ENCODE results near the gene RNF212B. TPM values are rescaled to one million over a fixed set of nuclear protein-coding genes. Genes with fewer than 3 reads are reported as not detected.
A peak's percentile ranks its signal among the peaks of the same experiment; 100 is the strongest.

The RNF212B gene
- total RNA-seq, 1 donor from 2014 or later, result not detected

DNA sequence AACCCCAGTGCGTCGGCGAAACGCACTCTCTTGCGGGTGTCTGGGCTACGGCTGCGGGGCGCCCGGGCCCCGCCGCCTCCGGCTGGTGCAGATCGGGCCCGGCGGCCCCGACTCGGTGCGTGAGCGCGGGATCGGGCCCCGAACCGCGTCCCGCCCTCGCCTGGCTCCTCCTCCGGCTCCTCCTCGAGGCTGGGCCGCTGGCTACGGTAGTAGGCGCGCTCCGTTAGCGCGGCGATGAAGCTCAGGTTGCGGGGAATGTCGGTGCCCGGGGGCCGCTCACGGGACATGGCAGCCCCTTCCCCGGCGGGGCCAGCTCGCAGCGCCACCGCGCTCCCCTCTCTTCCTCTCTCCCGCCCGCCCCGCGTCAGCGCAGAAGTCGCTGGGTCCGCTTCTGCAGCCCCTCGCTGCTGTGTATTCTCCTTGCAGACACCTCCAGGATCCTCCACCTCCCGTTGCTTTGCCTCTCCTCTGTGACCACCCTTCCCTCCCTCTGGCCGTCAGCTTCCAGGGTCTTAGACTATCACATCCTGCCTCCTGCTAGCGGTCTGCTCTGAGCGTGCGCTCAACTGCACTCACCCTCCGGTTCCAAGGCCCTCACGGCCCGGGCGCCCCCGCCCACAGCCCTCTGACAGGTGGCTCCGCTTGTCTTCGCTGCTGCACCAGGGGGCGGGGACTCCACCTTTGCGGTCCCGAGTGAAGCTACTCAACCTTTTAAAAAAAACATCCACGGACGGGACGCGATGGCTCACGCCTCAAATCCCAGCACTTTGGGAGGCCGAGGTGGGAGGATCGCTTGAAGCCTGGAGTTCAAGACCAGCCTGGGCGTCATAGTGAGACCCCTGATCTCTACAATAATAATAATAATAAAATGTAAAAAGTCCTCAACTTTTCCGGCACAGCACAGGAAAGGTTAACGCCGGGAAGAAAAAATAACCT lies 64.8 kb downstream of the RNF212B start, which contains the start of gene PPP1R3E:
TSS of gene PPP1R3E (minus strand) at position 570 of the 936 bp plus-strand sequence. CDS start at position 287, 283 bp downstream.
- no peaks in the 10 kb centered on the region for H3K9me3 Mint-ChIP-seq
- peaks cover 30% of the 10 kb centered on the region for H3K4me1 Mint-ChIP-seq (ENCODE audit: low read depth)
- peaks cover 4% of the 10 kb centered on the region for H3K27me3 Mint-ChIP-seq (ENCODE audit: low read depth)
- intact Hi-C loops (cut with micrococcal nuclease), result loop anchor here (10.0 kb wide), 1 partner anchor 298 kb away; no protein-coding TSS in a partner anchor
- peak; percentile 79 for DNase-seq (ENCODE audit: low spot score)
- H3K27ac Mint-ChIP-seq, result peak within 1 kb of the TSS; percentile 100
- H3K4me3 Mint-ChIP-seq (ENCODE audit: low read depth), result peak within 1 kb of the TSS; percentile 99
- H3K36me3 Mint-ChIP-seq (ENCODE audit: low read depth), result peaks cover 13% of the 10 kb centered on the region

DNA sequence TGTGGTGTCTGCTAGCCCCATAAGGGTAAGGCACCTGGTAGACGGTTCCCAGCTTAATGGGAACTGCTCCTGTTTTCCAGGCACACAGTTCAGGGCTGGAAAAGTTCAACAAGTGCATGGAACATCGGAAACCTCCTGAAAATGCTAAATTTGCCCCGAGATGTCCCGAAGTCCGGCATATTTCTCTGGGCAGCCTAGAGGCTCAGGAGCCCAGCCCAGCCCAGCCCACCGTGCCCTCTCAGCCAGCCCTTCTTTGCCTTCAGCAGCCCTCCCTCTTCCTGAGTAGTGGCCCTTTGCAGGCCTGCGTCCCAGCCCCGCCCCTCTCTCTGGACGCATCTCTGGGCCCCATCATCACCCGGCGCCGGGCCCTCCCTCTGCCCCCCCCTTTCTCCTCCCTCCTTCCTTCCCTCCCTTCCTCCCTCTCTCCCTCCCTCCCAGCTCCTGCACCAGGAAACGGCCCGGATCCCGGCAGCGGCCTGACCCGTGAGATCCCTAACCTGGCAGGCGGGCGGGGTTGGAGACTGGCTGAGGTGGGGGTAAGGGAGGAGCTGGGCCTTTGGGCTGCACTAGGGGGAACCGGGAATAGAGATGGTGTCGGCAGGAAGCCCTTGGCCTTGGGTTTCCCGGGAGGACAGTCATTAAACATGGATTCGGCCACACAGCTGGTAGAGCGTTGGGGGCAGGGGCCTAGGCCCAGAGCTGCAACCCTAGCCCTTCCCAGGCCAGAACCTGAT lies 68.8 kb downstream of the RNF212B start, which contains the start of gene BCL2L2:
TSS of gene BCL2L2 (plus strand) at position 422 of the 734 bp plus-strand sequence. CDS start 935 bp downstream, outside the sequence.
- peak within 1 kb of the TSS; percentile 78 for H3K27ac Mint-ChIP-seq
- intact Hi-C loops (cut with micrococcal nuclease), result loop anchor here (10.0 kb wide), 1 partner anchor 302 kb away; no protein-coding TSS in a partner anchor
- DNase-seq (ENCODE audit: low spot score), result no peak
- no peaks in the 10 kb centered on the region for H3K9me3 Mint-ChIP-seq
- H3K4me3 Mint-ChIP-seq (ENCODE audit: low read depth), result peak within 1 kb of the TSS; percentile 80
- peaks cover 4% of the 10 kb centered on the region for H3K27me3 Mint-ChIP-seq (ENCODE audit: low read depth)
- no peaks in the 10 kb centered on the region for H3K36me3 Mint-ChIP-seq (ENCODE audit: low read depth)
- H3K4me1 Mint-ChIP-seq (ENCODE audit: low read depth), result peaks cover 25% of the 10 kb centered on the region

DNA sequence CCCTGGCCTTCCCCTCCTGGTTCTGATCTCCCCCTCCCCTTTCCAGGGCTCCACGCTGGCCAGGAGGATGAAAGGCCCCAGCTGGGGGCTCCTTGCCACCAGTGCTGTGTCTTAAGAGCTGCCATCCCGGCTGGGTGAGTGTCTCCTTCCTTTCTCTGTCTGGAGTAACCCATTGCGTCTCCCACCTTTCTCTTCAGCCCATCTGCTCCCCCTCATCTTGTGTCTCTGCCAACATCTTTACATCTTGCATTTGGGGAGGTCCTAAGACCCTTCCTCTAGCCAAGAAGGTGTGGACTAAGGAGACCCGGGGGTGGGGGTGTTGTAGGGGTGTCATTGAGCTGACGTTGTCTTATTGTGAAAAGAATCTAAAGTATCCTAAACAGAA lies 69.4 kb downstream of the RNF212B start:
- H3K4me3 Mint-ChIP-seq (ENCODE audit: low read depth), result peak overlapping the region; percentile 80
- peak overlapping the region; percentile 78 for H3K27ac Mint-ChIP-seq
- intact Hi-C loops (cut with micrococcal nuclease), result loop anchor here (10.0 kb wide), 1 partner anchor 302 kb away; no protein-coding TSS in a partner anchor
- H3K36me3 Mint-ChIP-seq (ENCODE audit: low read depth), result no peaks in the 10 kb centered on the region
- no peak for DNase-seq (ENCODE audit: low spot score)
- peaks cover 8% of the 10 kb centered on the region for H3K27me3 Mint-ChIP-seq (ENCODE audit: low read depth)
- no peaks in the 10 kb centered on the region for H3K9me3 Mint-ChIP-seq
- peaks cover 25% of the 10 kb centered on the region for H3K4me1 Mint-ChIP-seq (ENCODE audit: low read depth)

DNA sequence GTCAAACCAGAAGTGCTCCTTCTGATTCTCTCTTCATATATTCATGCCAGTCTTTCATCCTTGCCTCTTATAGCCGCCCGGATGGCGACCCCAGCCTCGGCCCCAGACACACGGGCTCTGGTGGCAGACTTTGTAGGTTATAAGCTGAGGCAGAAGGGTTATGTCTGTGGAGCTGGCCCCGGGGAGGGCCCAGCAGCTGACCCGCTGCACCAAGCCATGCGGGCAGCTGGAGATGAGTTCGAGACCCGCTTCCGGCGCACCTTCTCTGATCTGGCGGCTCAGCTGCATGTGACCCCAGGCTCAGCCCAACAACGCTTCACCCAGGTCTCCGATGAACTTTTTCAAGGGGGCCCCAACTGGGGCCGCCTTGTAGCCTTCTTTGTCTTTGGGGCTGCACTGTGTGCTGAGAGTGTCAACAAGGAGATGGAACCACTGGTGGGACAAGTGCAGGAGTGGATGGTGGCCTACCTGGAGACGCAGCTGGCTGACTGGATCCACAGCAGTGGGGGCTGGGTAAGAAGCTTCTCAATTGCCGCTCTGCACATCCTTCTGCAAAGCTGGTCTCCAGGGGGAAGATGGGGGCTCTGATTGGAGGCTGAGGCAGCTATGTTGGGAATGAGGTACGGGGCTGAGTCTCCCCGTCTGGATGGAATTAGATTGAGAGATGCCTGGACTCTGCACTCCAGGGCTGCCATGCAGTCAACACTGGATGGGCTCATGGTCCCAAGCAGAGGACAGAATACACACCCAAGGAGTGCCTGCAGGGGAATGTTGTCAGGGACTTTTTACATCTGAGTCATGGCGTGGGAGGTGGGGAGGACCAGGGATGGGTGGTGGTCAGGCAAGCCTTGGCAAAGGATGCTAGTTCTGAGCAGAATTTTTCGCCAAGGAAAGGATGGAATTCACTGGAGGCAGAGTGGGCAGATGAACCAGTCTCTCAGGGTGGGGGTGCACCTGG lies 70.2 kb downstream of the RNF212B start:
- H3K9me3 Mint-ChIP-seq, result no peaks in the 10 kb centered on the region
- H3K36me3 Mint-ChIP-seq (ENCODE audit: low read depth), result no peaks in the 10 kb centered on the region
- H3K4me1 Mint-ChIP-seq (ENCODE audit: low read depth), result peaks cover 22% of the 10 kb centered on the region
- intact Hi-C loops (cut with micrococcal nuclease), result loop anchor here (10.0 kb wide), 1 partner anchor 303 kb away; no protein-coding TSS in a partner anchor
- H3K4me3 Mint-ChIP-seq (ENCODE audit: low read depth), result peak overlapping the region; percentile 80
- H3K27ac Mint-ChIP-seq, result peak overlapping the region; percentile 19
- H3K27me3 Mint-ChIP-seq (ENCODE audit: low read depth), result peaks cover 9% of the 10 kb centered on the region
- no peak for DNase-seq (ENCODE audit: low spot score)

DNA sequence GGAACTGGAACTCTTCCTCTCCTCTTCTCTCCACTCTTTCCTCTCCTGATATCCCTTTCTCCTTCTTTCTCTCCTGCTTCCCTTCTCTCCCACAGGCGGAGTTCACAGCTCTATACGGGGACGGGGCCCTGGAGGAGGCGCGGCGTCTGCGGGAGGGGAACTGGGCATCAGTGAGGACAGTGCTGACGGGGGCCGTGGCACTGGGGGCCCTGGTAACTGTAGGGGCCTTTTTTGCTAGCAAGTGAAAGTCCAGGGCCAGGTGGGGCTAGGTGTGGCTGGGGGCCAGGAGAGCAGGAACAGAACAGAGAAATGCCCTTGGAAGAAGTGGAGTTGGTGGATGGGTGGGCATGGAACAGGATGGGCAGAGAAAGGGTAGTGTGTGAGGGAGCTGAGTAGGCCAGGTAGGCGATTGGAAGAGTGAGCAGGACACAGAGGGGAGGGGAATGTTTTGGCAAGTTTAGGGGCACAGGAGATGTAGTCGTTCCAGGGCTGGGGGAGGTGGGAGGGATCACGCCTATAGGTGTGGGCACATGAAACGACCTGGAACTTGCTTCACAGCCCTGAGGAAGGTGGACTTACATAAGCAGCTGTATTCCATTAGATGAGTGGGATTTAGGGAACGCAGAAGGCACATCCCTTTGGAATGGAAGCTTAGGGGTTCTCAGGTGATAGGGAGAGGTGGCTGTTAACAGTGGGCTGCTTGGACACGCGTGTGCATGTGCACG lies 71.1 kb downstream of the RNF212B start:
- intact Hi-C loops (cut with micrococcal nuclease), result loop anchor here (10.0 kb wide), 1 partner anchor 304 kb away; no protein-coding TSS in a partner anchor
- no peaks in the 10 kb centered on the region for H3K36me3 Mint-ChIP-seq (ENCODE audit: low read depth)
- no peak for DNase-seq (ENCODE audit: low spot score)
- no peaks in the 10 kb centered on the region for H3K9me3 Mint-ChIP-seq
- peaks cover 17% of the 10 kb centered on the region for H3K4me1 Mint-ChIP-seq (ENCODE audit: low read depth)
- H3K4me3 Mint-ChIP-seq (ENCODE audit: low read depth), result no peak overlapping the region
- no peak overlapping the region for H3K27ac Mint-ChIP-seq
- H3K27me3 Mint-ChIP-seq (ENCODE audit: low read depth), result peaks cover 9% of the 10 kb centered on the region

DNA sequence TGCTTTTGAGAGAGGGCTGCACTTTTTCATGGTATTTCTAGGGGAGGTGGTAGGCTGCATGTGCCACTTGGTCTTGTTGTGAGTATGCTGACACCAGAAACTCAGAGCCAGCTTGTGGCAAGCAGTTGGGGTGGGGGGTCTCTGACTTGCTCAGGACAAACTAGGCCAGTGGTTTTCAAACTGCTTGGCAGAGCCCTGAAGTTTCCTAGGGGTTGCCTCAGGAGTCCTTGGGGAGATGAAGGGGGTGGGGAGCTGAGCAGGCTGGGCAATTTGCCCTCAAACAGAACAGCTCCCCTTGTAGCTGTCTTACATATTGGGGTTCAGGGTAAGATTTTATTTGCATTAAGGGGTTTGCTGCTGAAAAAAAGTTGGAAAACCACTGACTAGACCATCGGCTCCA lies 72.8 kb downstream of the RNF212B start:
- H3K9me3 Mint-ChIP-seq, result no peaks in the 10 kb centered on the region
- H3K4me3 Mint-ChIP-seq (ENCODE audit: low read depth), result no peak overlapping the region
- H3K4me1 Mint-ChIP-seq (ENCODE audit: low read depth), result peaks cover 17% of the 10 kb centered on the region
- H3K36me3 Mint-ChIP-seq (ENCODE audit: low read depth), result no peaks in the 10 kb centered on the region
- H3K27me3 Mint-ChIP-seq (ENCODE audit: low read depth), result peaks cover 9% of the 10 kb centered on the region
- no peak overlapping the region for H3K27ac Mint-ChIP-seq
- intact Hi-C loops (cut with micrococcal nuclease), result no loop called here
- no peak for DNase-seq (ENCODE audit: low spot score)

DNA sequence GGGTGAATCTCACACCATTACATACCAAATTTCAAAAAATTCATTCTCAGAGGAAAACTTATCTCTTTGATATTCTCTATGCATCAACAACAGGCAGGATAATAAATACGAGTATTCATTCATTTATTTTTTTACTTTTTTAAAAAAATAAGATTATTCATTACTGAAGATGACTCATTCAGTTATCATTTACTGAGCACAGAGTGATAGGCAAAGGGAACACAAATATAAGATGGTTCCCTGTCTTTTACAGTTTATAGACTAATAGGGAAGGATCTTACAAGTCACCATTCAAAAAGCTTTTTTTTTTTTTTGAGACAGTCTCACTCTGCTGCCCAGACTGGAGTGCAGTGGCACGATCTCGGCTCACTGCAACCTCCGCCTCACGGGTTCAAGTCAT lies 78.6 kb downstream of the RNF212B start:
- Mint-ChIP-seq H3K27ac (no peak overlapping the region), H3K4me3 (ENCODE audit: low read depth) (no peak overlapping the region), H3K27me3 (ENCODE audit: low read depth) (peaks cover 6% of the 10 kb centered on the region), H3K9me3 (no peaks in the 10 kb centered on the region), H3K4me1 (ENCODE audit: low read depth) (peaks cover 10% of the 10 kb centered on the region), H3K36me3 (ENCODE audit: low read depth) (peaks cover 10% of the 10 kb centered on the region)
- no peak for DNase-seq (ENCODE audit: low spot score)
- intact Hi-C loops (cut with micrococcal nuclease), result no loop called here

DNA sequence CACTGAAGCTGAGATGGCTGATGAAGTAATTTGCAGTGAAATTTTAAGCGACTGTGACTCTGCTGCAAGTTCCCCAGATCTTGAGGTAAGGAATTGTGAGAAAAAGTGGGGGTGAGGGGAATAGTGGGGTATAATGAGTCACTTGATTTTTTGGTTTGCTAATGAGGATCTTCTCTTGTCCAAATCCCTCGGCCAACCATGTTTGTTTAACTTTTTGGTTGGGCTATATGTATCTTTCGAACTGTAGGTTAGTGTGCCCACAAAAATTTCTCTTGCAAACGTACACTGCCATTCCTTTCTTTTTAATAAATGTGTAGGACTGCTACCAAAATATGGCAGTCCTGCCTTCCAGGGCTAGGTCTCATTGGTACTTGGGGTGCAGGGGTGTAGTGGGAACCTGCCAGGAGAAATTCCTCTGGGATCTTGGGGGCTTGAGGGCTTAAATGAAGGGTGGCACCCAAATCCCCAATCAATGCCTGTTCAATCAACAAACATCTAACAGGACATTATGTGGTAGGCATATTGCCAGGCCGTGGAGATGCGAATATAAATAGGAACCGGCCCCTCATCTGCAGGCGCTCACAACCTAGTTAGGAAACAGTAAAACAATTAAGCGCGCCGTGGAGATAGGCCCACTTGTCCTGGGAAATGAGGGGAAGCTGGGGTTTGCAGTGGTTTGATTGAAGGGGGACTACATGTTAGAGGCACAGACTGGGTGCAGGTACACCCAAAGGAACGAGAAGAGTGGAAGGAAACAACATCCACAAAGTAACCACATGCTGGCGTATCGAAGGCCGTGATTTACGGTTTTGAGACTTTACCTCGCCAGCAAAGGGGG lies 82.2 kb downstream of the RNF212B start:
- H3K27me3 Mint-ChIP-seq (ENCODE audit: low read depth), result peaks cover 2% of the 10 kb centered on the region
- intact Hi-C loops (cut with micrococcal nuclease), result loop anchor here (5.0 to 10.0 kb wide), 3 partner anchors 237 to 795 kb away; partner anchors contain the start of genes DCAF11, NRL, PRMT5 and THTPA
- H3K9me3 Mint-ChIP-seq, result no peaks in the 10 kb centered on the region
- H3K27ac Mint-ChIP-seq, result peak overlapping the region; percentile 86
- H3K36me3 Mint-ChIP-seq (ENCODE audit: low read depth), result peaks cover 40% of the 10 kb centered on the region
- peak overlapping the region; percentile 81 for H3K4me3 Mint-ChIP-seq (ENCODE audit: low read depth)
- DNase-seq (ENCODE audit: low spot score), result no peak
- peaks cover 23% of the 10 kb centered on the region for H3K4me1 Mint-ChIP-seq (ENCODE audit: low read depth)

DNA sequence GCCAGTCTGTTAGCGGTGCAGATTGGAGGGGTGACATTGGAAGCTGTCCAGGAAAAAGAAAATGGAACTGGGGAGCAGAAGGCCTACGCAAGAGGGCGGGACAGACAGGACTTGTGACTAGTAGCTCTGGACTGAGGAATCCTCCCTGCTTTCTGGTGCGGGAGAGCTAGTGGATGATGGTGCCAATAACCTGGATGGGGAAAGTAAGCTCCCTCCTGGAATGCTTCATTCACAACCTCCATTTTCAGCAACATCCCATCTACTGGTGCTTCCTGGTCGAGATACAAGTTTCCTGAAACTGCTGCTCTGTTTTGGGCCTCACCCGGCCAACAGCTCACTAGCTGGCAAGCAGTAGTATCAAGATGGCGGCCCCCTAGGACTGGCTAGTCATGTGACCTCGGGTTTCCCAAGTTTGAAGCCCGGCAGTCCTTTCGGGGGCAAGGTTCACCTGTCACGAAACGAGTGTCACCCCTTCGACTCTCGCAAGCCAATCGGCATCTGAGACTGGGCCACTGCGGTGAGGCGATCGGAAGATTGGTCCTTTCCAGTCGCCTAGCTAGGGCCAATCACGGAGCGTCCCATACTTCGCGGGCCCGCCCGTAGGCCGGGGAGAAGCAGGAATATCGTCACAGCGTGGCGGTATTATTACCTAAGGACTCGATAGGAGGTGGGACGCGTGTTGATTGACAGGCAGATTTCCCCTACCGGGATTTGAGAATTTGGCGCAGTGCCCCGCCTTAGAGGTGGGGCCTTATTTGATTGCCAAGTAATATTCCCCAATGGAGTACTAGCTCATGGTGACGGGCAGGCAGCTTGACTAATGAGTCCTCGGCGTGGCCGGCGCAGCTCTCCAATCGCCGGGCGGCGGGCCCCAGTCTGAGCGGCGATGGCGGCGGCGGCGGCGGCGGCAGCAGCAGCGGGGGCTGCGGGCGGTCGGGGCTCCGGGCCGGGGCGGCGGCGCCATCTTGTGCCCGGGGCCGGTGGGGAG lies 83.1 kb downstream of the RNF212B start, which contains the start of gene PABPN1:
TSS of gene PABPN1 (plus strand) at position 874 of the 988 bp plus-strand sequence. CDS start at position 887, 13 bp downstream.
- no peaks in the 10 kb centered on the region for H3K27me3 Mint-ChIP-seq (ENCODE audit: low read depth)
- H3K4me1 Mint-ChIP-seq (ENCODE audit: low read depth), result peaks cover 23% of the 10 kb centered on the region
- no peaks in the 10 kb centered on the region for H3K9me3 Mint-ChIP-seq
- peaks cover 49% of the 10 kb centered on the region for H3K36me3 Mint-ChIP-seq (ENCODE audit: low read depth)
- DNase-seq (ENCODE audit: low spot score), result peak; percentile 98
- intact Hi-C loops (cut with micrococcal nuclease), result loop anchor here (1.0 to 10.0 kb wide), 7 partner anchors 20 to 794 kb away; partner anchors contain the start of genes ACIN1, C14orf119, DCAF11 and HOMEZ
- H3K27ac Mint-ChIP-seq, result peak within 1 kb of the TSS; percentile 86
- peak within 1 kb of the TSS; percentile 88 for H3K4me3 Mint-ChIP-seq (ENCODE audit: low read depth)

Measured in activated T-helper 2 cell treated with anti-CD3 and anti-CD28 coated beads, Interferon-gamma antibody, Interleukin-2, Interleukin-4, amounts not matched to agents 10 μg/mL and 5 μg/mL and 100 μg/mL, durations not matched to agents 14 hours and 24 hours and 36 hours (primary cell).